OCI-LY3 (cell line): ENCODE results near the gene CARS2.
"Not testable (repeated sequence)": the region's sequence is repeated elsewhere in the genome, so short reads cannot be mapped to it uniquely, and the experiment has no call there.

Experiments
- H2AFZ ChIP-seq: fragments of 200-600, 300-600 bp; shearing (Covaris generic); 2 replicates; pipeline ENCODE4 v1.6.0; 2014; ENCODE audit warnings: antibody characterized with exemption, low read depth, low read length
- H3K27ac ChIP-seq: fragments of 200-600, 300-600 bp; sonication (generic); 2 replicates; pipeline ENCODE4 v1.5.1; 2014; ENCODE audit warnings: mild to moderate bottlenecking, low read length, moderate library complexity, mixed read lengths
- H3K27me3 ChIP-seq: fragments of 200-600, 300-600 bp; sonication (generic); 2 replicates; pipeline ENCODE4 v1.6.1; 2014; ENCODE audit warnings: low read depth, low read length, mixed read lengths
- H3K36me3 ChIP-seq: fragments of 200-600, 300-600 bp; sonication (generic); replicated peaks from 2 replicates; pipeline ENCODE3; 2014; ENCODE audit warnings: low read depth, low read length, mixed read lengths
- H3K4me1 ChIP-seq: fragments of 300-600, 200-600 bp; sonication (generic); 2 replicates; pipeline ENCODE4 v1.6.1; 2014; ENCODE audit warnings: low read length, mixed read lengths
- H3K4me2 ChIP-seq: fragments of 200-600, 300-600 bp; sonication (generic); 2 replicates; pipeline ENCODE4 v1.6.1; 2014; ENCODE audit warnings: low read length, mixed read lengths
- H3K4me3 ChIP-seq: fragments of 300-600, 200-600 bp; sonication (generic); 2 replicates; pipeline ENCODE4 v1.5.1; 2014; ENCODE audit warnings: antibody characterized with exemption, mild to moderate bottlenecking, low read length, moderate library complexity
- H3K79me2 ChIP-seq: fragments of 300-600, 200-600 bp; shearing (Covaris generic); 2 replicates; pipeline ENCODE4 v1.6.1; 2014; ENCODE audit warnings: mild to moderate bottlenecking, low read length, mixed read lengths
- H3K9ac ChIP-seq: fragments of 300-600, 200-600 bp; shearing (Covaris generic); 2 replicates; pipeline ENCODE4 v1.6.0; 2014; ENCODE audit warnings: mild to moderate bottlenecking, low read length, moderate library complexity
- H3K9me3 ChIP-seq: fragments of 200-600, 300-600 bp; shearing (Covaris generic); 2 replicates; pipeline ENCODE4 v1.6.1; 2014; ENCODE audit warnings: low read length, mixed read lengths; ENCODE audit not compliant: insufficient read depth
- H4K20me1 ChIP-seq: fragments of 200-600, 300-600 bp; sonication (generic); 2 replicates; pipeline ENCODE4 v1.6.1; 2016; ENCODE audit warnings: low read length, mixed read lengths; ENCODE audit not compliant: insufficient read depth
- CTCF ChIP-seq: fragments of 200-600, 300-600 bp; sonication (generic); IDR thresholded peaks from 2 replicates; pipeline ENCODE4 v1.5.1; 2014; ENCODE audit warnings: antibody characterized with exemption, low read length, low read depth
- EZH2phosphoT487 ChIP-seq: fragments of 200-600 bp; shearing (Covaris generic); IDR thresholded peaks from 2 replicates; pipeline ENCODE4 v1.6.1; 2018; ENCODE audit warnings: antibody characterized with exemption, mixed run types, low read depth

CARS2 gene

GRCh38 chr13:110615322-110616102 lies 90.4 kb downstream of the CARS2 start, which contains the start of gene NAXD:
Gene NAXD, plus strand, starts transcription at chr13:110615545. Its CDS starts 57 bp downstream, at chr13:110615602.
- H3K4me3 ChIP-seq: peak within 1 kb of the TSS; percentile 93
- peaks cover 32% of the 10 kb centered on the region for H3K4me1 ChIP-seq
- peaks cover 35% of the 10 kb centered on the region for H4K20me1 ChIP-seq
- H3K9ac ChIP-seq: peak within 1 kb of the TSS; percentile 79
- peak within 1 kb of the TSS; percentile 55 for H2AFZ ChIP-seq
- peaks cover 51% of the 10 kb centered on the region for H3K79me2 ChIP-seq
- H3K4me2 ChIP-seq: peak within 1 kb of the TSS; percentile 93
- no peaks in the 10 kb centered on the region for H3K27me3 ChIP-seq
- H3K9me3 ChIP-seq: no peaks in the 10 kb centered on the region
- peak within 1 kb of the TSS; percentile 37 for H3K27ac ChIP-seq
- H3K36me3 ChIP-seq: no peaks in the 10 kb centered on the region
- TF ChIP-seq CTCF (no peak), EZH2phosphoT487 (no peak)

GRCh38 chr13:110615005-110615321 lies 91.0 kb downstream of the CARS2 start:
- H3K27me3 ChIP-seq: no peaks in the 10 kb centered on the region
- peak overlapping the region; percentile 93 for H3K4me2 ChIP-seq
- peak overlapping the region; percentile 7; the same call in 1 of the 2 replicates for H3K27ac ChIP-seq
- H3K4me3 ChIP-seq: peak overlapping the region; percentile 93
- no peaks in the 10 kb centered on the region for H3K9me3 ChIP-seq
- H4K20me1 ChIP-seq: peaks cover 31% of the 10 kb centered on the region
- no peaks in the 10 kb centered on the region for H3K36me3 ChIP-seq
- H3K9ac ChIP-seq: peak overlapping the region; percentile 79
- H3K4me1 ChIP-seq: peaks cover 37% of the 10 kb centered on the region
- TF ChIP-seq CTCF: no peak
- no peak for TF ChIP-seq EZH2phosphoT487
- peak overlapping the region; percentile 21 for H2AFZ ChIP-seq
- peaks cover 46% of the 10 kb centered on the region for H3K79me2 ChIP-seq

GRCh38 chr13:110610955-110611595 lies 94.8 kb downstream of the CARS2 start:
- H4K20me1 ChIP-seq: no peaks in the 10 kb centered on the region
- TF ChIP-seq EZH2phosphoT487 (no peak), CTCF (no peak)
- H3K4me3 ChIP-seq: peak overlapping the region; percentile 63
- H3K36me3 ChIP-seq: no peaks in the 10 kb centered on the region
- peaks cover 7% of the 10 kb centered on the region for H3K79me2 ChIP-seq
- H3K27me3 ChIP-seq: no peaks in the 10 kb centered on the region
- H3K27ac ChIP-seq: no peak overlapping the region
- peaks cover 32% of the 10 kb centered on the region for H3K4me1 ChIP-seq
- no peak overlapping the region; the same call in 1 of the 2 replicates for H3K9ac ChIP-seq
- peak overlapping the region; percentile 73 for H3K4me2 ChIP-seq
- H2AFZ ChIP-seq: no peak overlapping the region
- H3K9me3 ChIP-seq: no peaks in the 10 kb centered on the region

- H3K4me3 ChIP-seq: no peak overlapping the region
- H3K9ac ChIP-seq: no peak overlapping the region
- TF ChIP-seq CTCF (no peak), EZH2phosphoT487 (no peak)
- no peaks in the 10 kb centered on the region for H3K36me3 ChIP-seq
- H4K20me1 ChIP-seq: no peaks in the 10 kb centered on the region
- H3K79me2 ChIP-seq: no peaks in the 10 kb centered on the region
- H3K9me3 ChIP-seq: no peaks in the 10 kb centered on the region
- H3K4me1 ChIP-seq: peaks cover 26% of the 10 kb centered on the region
- no peak overlapping the region for H3K27ac ChIP-seq
- H3K27me3 ChIP-seq: no peaks in the 10 kb centered on the region
- H2AFZ ChIP-seq: no peak overlapping the region
- no peak overlapping the region for H3K4me2 ChIP-seq
Observed at GRCh38 chr13:110607675-110608224, 98.2 kb downstream of the CARS2 start.

- not testable (repeated sequence) for H3K4me3 ChIP-seq, H3K4me2 ChIP-seq, H3K36me3 ChIP-seq, H4K20me1 ChIP-seq, H3K79me2 ChIP-seq, H3K27ac ChIP-seq, H3K9me3 ChIP-seq, H3K27me3 ChIP-seq, H2AFZ ChIP-seq, H3K9ac ChIP-seq
- peaks cover 18% of the 10 kb centered on the region for H3K4me1 ChIP-seq
Observed at GRCh38 chr13:110606281-110606680, 99.6 kb downstream of the CARS2 start.
